HepG2 (cell line): ENCODE results near the gene TNFAIP3.

Experiments
- CTCF ChIP-seq: sonication (generic); formaldehyde crosslinking; IDR thresholded peaks from 2 replicates; pipeline ENCODE4 v1.5.0; 2020; ENCODE audit warnings: mild to moderate bottlenecking, missing genetic modification reagents, moderate library complexity
- EZH2 ChIP-seq: conservative IDR thresholded peaks from 2 replicates; pipeline ENCODE4 v1.6.1; 2012; ENCODE audit warnings: mild to moderate bottlenecking, low read depth, low read length, moderate library complexity
- POLR2G ChIP-seq: fragments of 200-400 bp; formaldehyde crosslinking; IDR thresholded peaks from 2 replicates; pipeline ENCODE4 v1.6.1; 2018; ENCODE audit warnings: mild to moderate bottlenecking, low read depth, low read length, moderate library complexity
- RAD51 ChIP-seq: fragments of 450-650 bp; IDR thresholded peaks from 2 replicates; pipeline ENCODE4 v1.6.1; 2016; ENCODE audit warnings: borderline replicate concordance
- TAF15 ChIP-seq: fragments of 200-400 bp; formaldehyde crosslinking; IDR thresholded peaks from one replicate; pipeline ENCODE4 v1.6.1; 2018; ENCODE audit warnings: mild to moderate bottlenecking, low read depth, low read length; ENCODE audit not compliant: poor library complexity, severe bottlenecking
- XRCC5 ChIP-seq: fragments of 200-400 bp; formaldehyde crosslinking; optimal IDR thresholded peaks from 2 replicates; pipeline ENCODE3; 2017; ENCODE audit warnings: mild to moderate bottlenecking, low read length
- TF ChIP-seq, protein P1 (sequence below): sonication (generic); formaldehyde crosslinking; IDR thresholded peaks from 2 replicates; pipeline ENCODE4 v1.5.0; 2020; ENCODE audit warnings: missing genetic modification reagents, mild to moderate bottlenecking, borderline replicate concordance

GRCh38 chr6:137903933-137904821 is 37.1 kb downstream of the TNFAIP3 start:
- TF ChIP-seq RAD51: no peak
- TF ChIP-seq EZH2: no peak
- no peak for TF ChIP-seq XRCC5
- no peak for TF ChIP-seq POLR2G
- no peak for TF ChIP-seq CTCF (CRISPR knock-in tag)
- no peak for TF ChIP-seq TAF15
- TF ChIP-seq, protein P1, sequence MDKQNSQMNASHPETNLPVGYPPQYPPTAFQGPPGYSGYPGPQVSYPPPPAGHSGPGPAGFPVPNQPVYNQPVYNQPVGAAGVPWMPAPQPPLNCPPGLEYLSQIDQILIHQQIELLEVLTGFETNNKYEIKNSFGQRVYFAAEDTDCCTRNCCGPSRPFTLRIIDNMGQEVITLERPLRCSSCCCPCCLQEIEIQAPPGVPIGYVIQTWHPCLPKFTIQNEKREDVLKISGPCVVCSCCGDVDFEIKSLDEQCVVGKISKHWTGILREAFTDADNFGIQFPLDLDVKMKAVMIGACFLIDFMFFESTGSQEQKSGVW (CRISPR knock-in tag): no peak
